ENCODE results near the gene EBPL. TPM values are rescaled to one million over a fixed set of nuclear protein-coding genes. Genes with fewer than 3 reads are reported as not detected.

EBPL gene
- 105 and 114 TPM in 2 replicates for total RNA-seq (2022)
- Bru-seq, nascent RNA: percentile 86 among the genes with signal in this experiment
- percentile 80 among the genes with signal in this experiment for BruChase-seq, experiment 1, labeled RNA remaining after a 2-hour chase
- percentile 78 among the genes with signal in this experiment for BruChase-seq, experiment 2, labeled RNA remaining after a 6-hour chase
- long read RNA-seq, transcript EBPL-201 (4 exons, 914 nt): major isoform, 138 of 205 reads
- long read RNA-seq, transcript EBPL-204 (3 exons, 766 nt): minor isoform, 11 of 205 reads
- long read RNA-seq, transcript EBPL-206 (3 exons, 810 nt): minor isoform, 31 of 205 reads
- long read RNA-seq, transcript EBPL-203 (2 exons, 579 nt): minor isoform, 14 of 205 reads
- long read RNA-seq, partial matches to known transcripts: 0 of 205 reads
- long read RNA-seq, other reads (novel, unspliced or antisense): 9 of 205 reads

DNA sequence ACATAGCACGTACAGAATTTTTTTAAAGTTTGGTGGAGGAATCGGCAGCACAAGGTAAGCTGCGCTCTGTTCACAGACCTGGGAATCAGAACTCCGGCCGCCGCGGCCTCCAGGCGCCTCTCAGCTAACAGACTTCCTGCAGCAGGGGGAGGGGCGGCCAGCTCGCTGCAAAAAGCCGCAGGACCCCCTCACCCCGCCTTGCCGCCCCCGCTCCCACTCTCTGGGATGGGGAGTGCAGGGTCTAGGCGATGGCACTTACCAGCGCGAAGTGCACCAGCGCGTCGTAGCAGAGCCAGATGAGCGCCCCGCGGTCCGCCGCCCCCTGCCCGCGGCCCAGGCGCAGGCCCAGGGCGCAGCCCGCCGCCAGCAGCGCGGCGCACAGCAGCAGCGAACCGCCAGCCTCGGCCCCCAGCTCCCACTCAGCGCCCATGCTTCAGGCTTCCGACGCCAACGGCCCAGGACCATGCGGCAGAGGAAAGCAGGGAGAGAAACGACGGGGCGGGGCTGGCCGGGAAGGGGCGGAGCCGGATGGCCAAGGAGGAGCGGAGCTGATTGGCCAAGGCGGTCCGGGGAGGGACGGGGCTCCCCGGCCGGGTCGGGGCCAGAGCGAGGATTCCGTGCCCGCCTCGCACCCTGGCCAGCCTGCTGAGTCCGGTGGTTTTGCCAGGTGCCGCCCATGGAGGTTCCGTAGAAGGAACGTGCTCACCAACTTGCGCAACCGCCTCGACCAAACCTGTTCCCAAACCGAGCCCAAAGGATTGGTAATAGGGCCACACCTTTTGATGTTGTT, at the start of gene EBPL:
EBPL (minus strand) TSS at position 492 of the 790 bp plus-strand sequence; CDS start at position 430, 62 bp downstream.
- Mint-ChIP-seq H3K27me3 (ENCODE audit: insufficient read depth, unreplicated experiment) (no peaks in the 10 kb centered on the region), H3K9me3 (ENCODE audit: unreplicated experiment) (no peaks in the 10 kb centered on the region), H3K27ac (ENCODE audit: unreplicated experiment) (peak within 1 kb of the TSS; percentile 79), H3K4me1 (ENCODE audit: low read depth, unreplicated experiment) (peaks cover 28% of the 10 kb centered on the region), H3K4me3 (ENCODE audit: unreplicated experiment) (peak within 1 kb of the TSS; percentile 83), H3K36me3 (ENCODE audit: insufficient read depth, unreplicated experiment) (peaks cover 44% of the 10 kb centered on the region)
- peaks cover 27% of the 10 kb centered on the region; the same call in 1 of the 2 replicates for H3K4me1 ChIP-seq
- intact Hi-C loops (cut with micrococcal nuclease; ENCODE audit: unreplicated experiment): loop anchor here (2.0 kb wide), 2 partner anchors 48 to 100 kb away; no protein-coding TSS in a partner anchor
- H3K4me3 ChIP-seq (ENCODE audit: low read depth, low read length): peak within 1 kb of the TSS; percentile 67
- peaks cover 2% of the 10 kb centered on the region for H3K36me3 ChIP-seq (ENCODE audit: control insufficient read depth, insufficient read depth, low read length)
- no peaks in the 10 kb centered on the region for H3K9me3 ChIP-seq
- ChIA-PET POLR2A (interaction anchor here (0.5 to 1.4 kb wide), 13 partner anchors 8 to 588 kb away, joined by 3 to 20 read pairs (median 3); partner anchors contain the start of genes KPNA3 and TRIM13), CTCF (interaction anchor here (0.6 to 1.2 kb wide), 6 partner anchors 16 to 306 kb away, joined by 3 to 8 read pairs (median 7); partner anchors contain the start of genes SPRYD7 and TRIM13)
- H3K27me3 ChIP-seq (replicated peaks; ENCODE audit: control insufficient read depth, insufficient read depth, low read length): no peaks in the 10 kb centered on the region
- TF ChIP-seq, protein P1, sequence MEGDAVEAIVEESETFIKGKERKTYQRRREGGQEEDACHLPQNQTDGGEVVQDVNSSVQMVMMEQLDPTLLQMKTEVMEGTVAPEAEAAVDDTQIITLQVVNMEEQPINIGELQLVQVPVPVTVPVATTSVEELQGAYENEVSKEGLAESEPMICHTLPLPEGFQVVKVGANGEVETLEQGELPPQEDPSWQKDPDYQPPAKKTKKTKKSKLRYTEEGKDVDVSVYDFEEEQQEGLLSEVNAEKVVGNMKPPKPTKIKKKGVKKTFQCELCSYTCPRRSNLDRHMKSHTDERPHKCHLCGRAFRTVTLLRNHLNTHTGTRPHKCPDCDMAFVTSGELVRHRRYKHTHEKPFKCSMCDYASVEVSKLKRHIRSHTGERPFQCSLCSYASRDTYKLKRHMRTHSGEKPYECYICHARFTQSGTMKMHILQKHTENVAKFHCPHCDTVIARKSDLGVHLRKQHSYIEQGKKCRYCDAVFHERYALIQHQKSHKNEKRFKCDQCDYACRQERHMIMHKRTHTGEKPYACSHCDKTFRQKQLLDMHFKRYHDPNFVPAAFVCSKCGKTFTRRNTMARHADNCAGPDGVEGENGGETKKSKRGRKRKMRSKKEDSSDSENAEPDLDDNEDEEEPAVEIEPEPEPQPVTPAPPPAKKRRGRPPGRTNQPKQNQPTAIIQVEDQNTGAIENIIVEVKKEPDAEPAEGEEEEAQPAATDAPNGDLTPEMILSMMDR (IDR thresholded peaks at IDR 0.05; ENCODE audit: insufficient read depth in 1 of 2, low read depth in 1 of 2, low read length in 1 of 2, severe bottlenecking in 1 of 2, unreplicated experiment in 1 of 2): no peak
- DNase-seq: peak; percentile 96 to 97
- no TSS peak for BruUV-seq (replicated peaks)

DNA sequence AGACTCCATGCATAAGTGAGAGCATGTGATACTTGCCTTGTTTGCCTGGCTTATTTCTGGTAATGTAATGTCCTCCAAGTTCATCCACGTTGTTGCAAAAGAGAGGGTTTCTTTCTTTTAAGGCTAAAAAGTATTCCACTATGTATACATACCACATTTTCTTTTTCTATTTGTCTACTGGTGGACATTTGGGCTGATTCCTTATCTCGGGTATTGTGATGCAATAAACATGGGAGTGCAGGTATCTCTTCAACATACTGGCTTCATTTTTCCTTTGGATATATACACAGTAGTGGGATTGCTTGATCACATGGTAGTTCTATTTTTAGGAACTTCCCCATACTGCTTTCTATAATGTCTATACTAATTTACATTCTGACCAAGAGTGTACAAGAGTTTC, 49.6 kb upstream of the EBPL start:
- H3K36me3 ChIP-seq (ENCODE audit: control insufficient read depth, insufficient read depth, low read length): no peaks in the 10 kb centered on the region
- no peaks in the 10 kb centered on the region for H3K9me3 ChIP-seq
- CTCF ChIA-PET: no interaction called here
- Mint-ChIP-seq H3K4me3 (ENCODE audit: unreplicated experiment) (no peak overlapping the region), H3K27me3 (ENCODE audit: insufficient read depth, unreplicated experiment) (no peaks in the 10 kb centered on the region), H3K9me3 (ENCODE audit: unreplicated experiment) (no peaks in the 10 kb centered on the region), H3K27ac (ENCODE audit: unreplicated experiment) (no peak overlapping the region), H3K4me1 (ENCODE audit: low read depth, unreplicated experiment) (peaks cover 28% of the 10 kb centered on the region), H3K36me3 (ENCODE audit: insufficient read depth, unreplicated experiment) (peaks cover 48% of the 10 kb centered on the region)
- POLR2A ChIA-PET: no interaction called here
- peaks cover 32% of the 10 kb centered on the region for H3K4me1 ChIP-seq
- TF ChIP-seq, protein P1 (IDR thresholded peaks at IDR 0.05; ENCODE audit: insufficient read depth in 1 of 2, low read depth in 1 of 2, low read length in 1 of 2, severe bottlenecking in 1 of 2, unreplicated experiment in 1 of 2): no peak
- BruUV-seq (replicated peaks): no TSS peak
- DNase-seq: peak in 1 of 2 experiments; percentile 10
- H3K4me3 ChIP-seq (ENCODE audit: low read depth, low read length): no peak overlapping the region
- H3K27me3 ChIP-seq (replicated peaks; ENCODE audit: control insufficient read depth, insufficient read depth, low read length): no peaks in the 10 kb centered on the region
- intact Hi-C loops (cut with micrococcal nuclease; ENCODE audit: unreplicated experiment): no loop called here

All from Caco-2 (cell line).